Measurements from ENCODE around the gene ACVR1C.

- TF ChIP-seq POLR2A (IDR thresholded peaks at IDR 0.05; ENCODE audit: extremely low read depth, insufficient read length) (no peak), MYC (IDR thresholded peaks at IDR 0.05; ENCODE audit: low read depth, low read length) (no peak), CTCF (IDR thresholded peaks at IDR 0.05; ENCODE audit: low read depth, low read length) (no peak), MAX (IDR thresholded peaks at IDR 0.05; ENCODE audit: low read depth, low read length) (no peak)
These were observed 68.8 kb downstream of the ACVR1C start for GRCh38 chr2:157559890-157560289.

Measured in NB4 (cell line).